NCI-H510A treated with DMSO at 0.1 percent for 48 hours (cell line): Measurements from ENCODE around the gene ZFP2.

Experiments
- DNase-seq: peaks from one replicate; lab custom pipeline; 2025; lab: John Stamatoyannopoulos, UW

The ZFP2 gene

DNA sequence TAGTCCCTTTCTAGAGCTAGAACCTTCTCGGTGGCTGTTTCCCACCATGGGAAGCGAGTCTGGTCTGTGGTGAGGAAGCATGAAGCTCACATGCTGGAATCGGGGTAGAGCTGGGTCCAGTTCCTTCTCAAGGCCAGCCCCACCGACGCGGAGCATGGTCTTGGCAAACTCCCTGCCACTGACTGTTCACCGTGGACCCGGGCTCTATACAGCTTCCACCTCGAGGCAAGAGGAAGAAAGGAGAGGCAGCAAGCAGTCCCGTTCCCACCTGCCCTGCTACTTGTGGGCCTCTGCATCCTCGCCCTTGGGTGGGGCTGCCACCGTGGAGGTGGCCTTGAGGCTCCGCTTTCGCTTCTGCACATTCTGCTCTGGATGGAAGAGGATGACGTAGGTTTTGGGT lies 85.7 kb downstream of the ZFP2 start:
- no peak for DNase-seq
